ENCODE measurements around the gene SMARCAL1. TPM values are rescaled to one million over a fixed set of nuclear protein-coding genes. Genes with fewer than 3 reads are reported as not detected.

Gene SMARCAL1
- total RNA-seq, 4 donors from 2014 or later, result 11.9 to 18.7 (median 14.8) TPM

DNA sequence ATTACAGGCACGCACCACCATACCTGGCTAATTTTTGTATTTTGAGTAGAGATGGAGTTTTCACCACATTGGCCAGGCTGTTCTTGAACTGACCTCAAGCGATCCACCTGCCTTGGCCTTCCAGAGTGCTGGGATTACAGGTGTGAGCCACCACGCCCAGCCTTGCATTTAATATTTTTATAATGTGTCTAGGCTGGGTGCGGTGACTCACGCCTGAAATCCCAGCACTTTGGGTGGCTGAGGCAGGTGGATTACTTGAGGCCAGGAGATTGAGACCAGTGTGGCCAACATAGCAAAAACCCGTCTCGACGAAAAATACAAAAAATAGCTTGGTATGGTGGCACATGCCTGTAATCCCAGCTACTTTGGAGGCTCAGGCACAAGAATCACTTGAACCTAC, 89.6 kb downstream of the SMARCAL1 start:
- TF ChIP-seq POLR2A (IDR thresholded peaks at IDR 0.05), result no peak
- TF ChIP-seq, protein P1, sequence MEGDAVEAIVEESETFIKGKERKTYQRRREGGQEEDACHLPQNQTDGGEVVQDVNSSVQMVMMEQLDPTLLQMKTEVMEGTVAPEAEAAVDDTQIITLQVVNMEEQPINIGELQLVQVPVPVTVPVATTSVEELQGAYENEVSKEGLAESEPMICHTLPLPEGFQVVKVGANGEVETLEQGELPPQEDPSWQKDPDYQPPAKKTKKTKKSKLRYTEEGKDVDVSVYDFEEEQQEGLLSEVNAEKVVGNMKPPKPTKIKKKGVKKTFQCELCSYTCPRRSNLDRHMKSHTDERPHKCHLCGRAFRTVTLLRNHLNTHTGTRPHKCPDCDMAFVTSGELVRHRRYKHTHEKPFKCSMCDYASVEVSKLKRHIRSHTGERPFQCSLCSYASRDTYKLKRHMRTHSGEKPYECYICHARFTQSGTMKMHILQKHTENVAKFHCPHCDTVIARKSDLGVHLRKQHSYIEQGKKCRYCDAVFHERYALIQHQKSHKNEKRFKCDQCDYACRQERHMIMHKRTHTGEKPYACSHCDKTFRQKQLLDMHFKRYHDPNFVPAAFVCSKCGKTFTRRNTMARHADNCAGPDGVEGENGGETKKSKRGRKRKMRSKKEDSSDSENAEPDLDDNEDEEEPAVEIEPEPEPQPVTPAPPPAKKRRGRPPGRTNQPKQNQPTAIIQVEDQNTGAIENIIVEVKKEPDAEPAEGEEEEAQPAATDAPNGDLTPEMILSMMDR (IDR thresholded peaks at IDR 0.05), result no peak
- intact Hi-C loops (cut with DNase I; ENCODE audit: low total_unique reads), result no loop called here
- 82 to 85% methylated on average over 8 of the region's 8 CpGs for WGBS, 2 donors
- no peak for DNase-seq (ENCODE audit: low spot score in 2 of 2)
- H3K4me3 ChIP-seq (ENCODE audit: low read depth, poor library complexity, severe bottlenecking), result no peak overlapping the region

DNA sequence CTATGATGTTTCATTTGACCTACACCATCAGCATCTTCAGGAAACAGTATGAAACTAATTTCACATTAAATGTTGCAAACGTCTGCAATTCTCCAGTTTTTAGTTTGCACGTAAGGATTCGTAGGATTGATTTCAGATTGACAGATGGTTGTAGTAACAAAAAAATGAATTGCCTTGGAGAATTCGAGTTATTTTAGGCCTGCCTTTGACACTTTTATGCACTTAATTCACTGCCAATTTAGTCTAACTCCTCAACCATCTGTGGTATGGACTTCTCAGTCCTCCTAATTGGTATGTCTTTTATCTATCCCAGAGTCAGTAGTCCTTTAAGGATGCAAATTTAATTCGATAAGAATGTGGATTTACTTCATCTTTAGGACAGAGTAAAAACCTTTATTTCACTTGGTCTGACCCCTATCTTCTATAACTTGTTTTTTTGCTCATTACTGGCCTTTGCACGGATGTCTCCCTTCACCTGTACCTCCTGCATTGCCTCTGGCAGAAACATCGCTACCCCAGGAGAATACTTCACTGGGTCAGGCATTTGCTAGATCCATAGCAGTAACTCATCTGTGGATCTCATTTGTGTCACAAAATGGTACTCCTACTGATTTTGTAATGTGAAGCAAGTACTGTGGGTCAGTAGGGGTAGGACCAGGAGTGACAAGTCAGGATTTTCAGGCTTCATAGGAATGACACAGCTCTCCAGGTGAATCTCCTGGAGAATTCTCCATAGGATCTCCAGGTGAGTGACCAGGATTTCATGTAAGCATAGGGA, 90.3 kb downstream of the SMARCAL1 start:
- intact Hi-C loops (cut with DNase I; ENCODE audit: low total_unique reads), result no loop called here
- no peak overlapping the region for H3K4me3 ChIP-seq (ENCODE audit: low read depth, poor library complexity, severe bottlenecking)
- WGBS, 2 donors, result 68 to 71% methylated on average over 7 of the region's 7 CpGs
- TF ChIP-seq POLR2A (IDR thresholded peaks at IDR 0.05), result no peak
- TF ChIP-seq, protein P1 (IDR thresholded peaks at IDR 0.05), result no peak
- no peak for DNase-seq (ENCODE audit: low spot score in 2 of 2)

DNA sequence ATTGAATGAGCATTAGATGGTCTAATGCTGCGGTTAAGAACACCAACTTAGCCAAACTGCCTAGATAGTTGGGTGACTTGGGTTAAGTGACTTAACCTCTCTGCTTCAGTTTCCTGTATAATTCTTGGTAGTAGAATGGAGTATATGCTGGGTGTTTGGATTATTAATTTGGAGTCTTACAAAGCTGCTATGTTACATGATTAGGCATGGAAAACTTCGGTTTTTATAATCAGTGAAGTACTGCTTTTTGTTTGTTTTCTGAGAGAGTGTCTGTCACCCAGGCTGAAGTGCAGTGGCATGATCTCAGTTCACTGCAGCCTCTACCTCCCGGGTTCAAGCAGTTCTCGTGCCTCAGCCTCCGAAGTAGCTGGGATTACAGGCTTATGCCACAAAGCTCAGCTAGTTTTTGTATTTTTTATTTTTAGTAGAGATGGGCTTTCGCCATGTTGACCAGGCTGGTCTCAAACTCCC, 90.9 kb downstream of the SMARCAL1 start:
- no peak for DNase-seq (ENCODE audit: low spot score in 2 of 2)
- H3K4me3 ChIP-seq (ENCODE audit: low read depth, poor library complexity, severe bottlenecking), result no peak overlapping the region
- WGBS, 2 donors, result 88 to 90% methylated on average over 6 of the region's 6 CpGs
- intact Hi-C loops (cut with DNase I; ENCODE audit: low total_unique reads), result no loop called here
- TF ChIP-seq, protein P1 (IDR thresholded peaks at IDR 0.05), result no peak
- TF ChIP-seq POLR2A (IDR thresholded peaks at IDR 0.05), result no peak

DNA sequence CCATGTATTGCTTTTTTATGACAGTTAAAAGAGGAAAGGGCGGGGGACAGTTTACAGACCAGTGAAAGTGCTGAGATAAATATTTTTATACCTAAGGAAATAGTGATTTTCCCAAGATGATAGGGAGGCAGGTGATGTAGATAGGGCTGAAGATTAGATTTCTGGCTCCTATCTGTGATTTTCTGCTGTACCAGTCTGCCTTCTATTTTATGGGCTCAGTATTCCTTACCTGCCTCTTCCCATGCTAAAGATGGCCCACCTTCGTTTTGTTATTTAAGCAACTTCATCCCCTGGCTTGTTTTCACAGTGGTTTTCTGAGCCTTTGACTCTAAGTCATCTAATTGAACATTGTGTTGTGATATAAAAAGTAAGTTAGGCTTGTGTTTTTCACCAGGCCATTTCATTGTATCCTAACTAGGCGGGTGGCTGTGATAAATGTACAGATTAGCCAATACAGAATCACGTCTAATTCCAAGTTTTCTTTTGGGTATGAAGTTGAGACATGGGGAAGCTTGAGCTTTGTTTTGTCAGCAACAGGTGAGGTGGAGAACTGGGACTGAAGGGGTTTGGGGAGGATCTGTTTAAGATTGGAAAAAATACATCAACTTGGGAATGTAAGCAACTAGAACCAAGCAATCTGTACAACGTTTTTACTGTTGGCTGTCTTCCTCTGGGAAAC, 91.6 kb downstream of the SMARCAL1 start:
- intact Hi-C loops (cut with DNase I; ENCODE audit: low total_unique reads), result no loop called here
- H3K4me3 ChIP-seq (ENCODE audit: low read depth, poor library complexity, severe bottlenecking), result no peak overlapping the region
- no peak for DNase-seq (ENCODE audit: low spot score in 2 of 2)
- TF ChIP-seq POLR2A (IDR thresholded peaks at IDR 0.05), result no peak
- TF ChIP-seq, protein P1 (IDR thresholded peaks at IDR 0.05), result no peak
- WGBS, 2 donors, result 54 to 62% methylated on average over 5 of the region's 5 CpGs

DNA sequence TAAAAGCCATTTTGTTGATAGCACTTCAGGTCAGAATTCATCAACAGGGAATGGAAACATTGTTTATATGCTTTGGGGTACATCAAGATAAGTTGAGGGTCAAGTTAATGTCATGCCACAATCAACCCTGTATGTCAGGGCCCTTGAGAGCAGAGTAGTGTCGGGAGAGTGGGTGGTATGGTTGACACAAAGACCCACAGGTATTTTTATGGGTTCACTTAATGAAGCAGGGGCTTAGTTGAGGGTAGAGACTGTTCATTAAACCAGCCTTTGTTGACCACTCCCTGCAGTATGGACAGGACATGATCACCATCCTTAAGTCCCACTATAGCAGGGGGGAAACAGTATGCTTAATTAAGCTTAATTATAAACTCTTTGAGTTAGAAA, 92.1 kb downstream of the SMARCAL1 start:
- TF ChIP-seq, protein P1 (IDR thresholded peaks at IDR 0.05), result no peak
- no peak for TF ChIP-seq POLR2A (IDR thresholded peaks at IDR 0.05)
- intact Hi-C loops (cut with DNase I; ENCODE audit: low total_unique reads), result no loop called here
- no peak overlapping the region for H3K4me3 ChIP-seq (ENCODE audit: low read depth, poor library complexity, severe bottlenecking)
- no peak for DNase-seq (ENCODE audit: low spot score in 2 of 2)
- 65 to 90% methylated on average over 1 of the region's 1 CpG for WGBS, 2 donors
